GOT3 (cell line): ENCODE measurements around the gene SH3YL1.
"Not testable (repeated sequence)": the region's sequence is repeated elsewhere in the genome, so short reads cannot be mapped to it uniquely, and the experiment has no call there.

Source experiments
- DNase-seq: peaks from one replicate; lab custom pipeline; 2025; ENCODE audit warnings: mixed read lengths; lab: John Stamatoyannopoulos, UW

SH3YL1 gene

GRCh38 chr2:180311-180710 is 83.5 kb downstream of the SH3YL1 start:
- DNase-seq: no peak

- no peak for DNase-seq
Observed at GRCh38 chr2:179886-180285, 83.9 kb downstream of the SH3YL1 start.

GRCh38 chr2:177733-178132 is 86.1 kb downstream of the SH3YL1 start:
- DNase-seq: no peak

GRCh38 chr2:176917-177316 is 86.9 kb downstream of the SH3YL1 start:
- no peak for DNase-seq

GRCh38 chr2:175880-176820 is 87.7 kb downstream of the SH3YL1 start:
- DNase-seq: no peak

GRCh38 chr2:175161-175786 is 88.6 kb downstream of the SH3YL1 start:
- DNase-seq: no peak

GRCh38 chr2:172120-172519 is 91.7 kb downstream of the SH3YL1 start:
- DNase-seq: not testable (repeated sequence)

- DNase-seq: no peak
Observed at GRCh38 chr2:169741-170140, 94.1 kb downstream of the SH3YL1 start.
